Psoas muscle (tissue), 8 donors: ENCODE results near the gene EFHD2. TPM values are rescaled to one million over a fixed set of nuclear protein-coding genes. Genes with fewer than 3 reads are reported as not detected.
"Not testable (repeated sequence)": the region's sequence is repeated elsewhere in the genome, so short reads cannot be mapped to it uniquely, and the experiment has no call there.

ENCODE experiments used
- ATAC-seq, 4 donors: fragments of 200-7000 bp; cut with Tn5 transposase; one replicate each; pipeline ENCODE4 v1.9.1; 2020; ENCODE audit warnings: moderate library complexity in 3 of 4, mild to moderate bottlenecking in 2 of 4
- DNase-seq, 2 donors: peaks; one replicate each; pipeline ENCODE4 v3.0.0-alpha.2; 2020
- H3K27ac ChIP-seq: fragments of 200-600 bp; one replicate; pipeline ENCODE4 v1.8.0; 2022
- H3K27me3 ChIP-seq, 3 donors: fragments of 200-600 bp in 1 of 3; one replicate each; pipeline versions ENCODE4 v1.6.1 to v1.8.0; 2013 to 2022; ENCODE audit warnings: low read length in 2 of 3, mild to moderate bottlenecking in 2 of 3, moderate library complexity in 1 of 3; ENCODE audit not compliant: insufficient read depth in 3 of 3
- H3K36me3 ChIP-seq, 2 donors: fragments of 200-600 bp in 1 of 2; one replicate each; pipeline versions ENCODE4 v1.6.1 to v1.8.0; 2013 to 2022; ENCODE audit warnings: low read depth in 1 of 2, mild to moderate bottlenecking in 1 of 2, moderate library complexity in 1 of 2; ENCODE audit not compliant: insufficient read depth in 1 of 2
- H3K4me1 ChIP-seq: fragments of 200-600 bp; one replicate; pipeline ENCODE4 v1.8.0; 2022
- H3K4me3 ChIP-seq: fragments of 200-600 bp; one replicate; pipeline ENCODE4 v1.8.0; 2022; ENCODE audit warnings: mild to moderate bottlenecking
- H3K9me3 ChIP-seq: fragments of 200-600 bp; one replicate; pipeline ENCODE4 v1.8.0; 2022
- WGBS, 3 donors: extraction: QIAGEN DNeasy Blood & Tissue Kit; methylation state at CpG; one replicate each; pipeline versions ENCODE4 v1.1.6 to v1.1.7; 2013; 5-methylcytosine and 5-hydroxymethylcytosine counted together
- intact Hi-C, 2 donors: fragments of 100-400 bp; cut with DNase I; formaldehyde crosslinking; loops; one replicate each; pipeline versions ENCODE4 v1.11.0 to v1.14.2; 2022
- polyA plus RNA-seq, 3 donors: library from polyadenylated mRNA; stranded (reverse); fragments of 200-250 nt; gene quantifications; one replicate each; pipeline ENCODE4 v1.2.3, GENCODE V29; 2013
- total RNA-seq, 4 donors: library from RNA; stranded (reverse); fragmentation: NEBNext Ultra II Directional in 2 of 4; extraction: Animal tissue kit (Norgen Biotek cat#: 25700) in 2 of 4; gene quantifications; one replicate each; pipeline versions ENCODE4 v1.2.1 to v1.2.4, GENCODE V29; 2021 to 2023
- TF ChIP-seq, protein P1 (sequence below): fragments of 200-600 bp; IDR thresholded peaks from one replicate; pipeline ENCODE4 v1.8.0; 2022; ENCODE audit warnings: antibody characterized with exemption
- donor health status: healthy with polysubstance abuse.
- donor health status: DM: no; HTN: no; CAD: no; lungs with moderate emphysema.
- donor health status: Bipolar disorder and iron deficiency.
- donor health status: healthy.
- donor health status: DM: yes; HTN: yes; CAD: no.
- donor health status: DM: no; HTN: no; CAD: no.
- donor health status: DM: no; HTN: no; CAD: no.
- donor health status: DM: yes; HTN: yes; CAD: no.

Gene EFHD2
- total and polyA plus RNA-seq, 7 donors = 2.3 to 6.9 (median 5.4) TPM

DNA sequence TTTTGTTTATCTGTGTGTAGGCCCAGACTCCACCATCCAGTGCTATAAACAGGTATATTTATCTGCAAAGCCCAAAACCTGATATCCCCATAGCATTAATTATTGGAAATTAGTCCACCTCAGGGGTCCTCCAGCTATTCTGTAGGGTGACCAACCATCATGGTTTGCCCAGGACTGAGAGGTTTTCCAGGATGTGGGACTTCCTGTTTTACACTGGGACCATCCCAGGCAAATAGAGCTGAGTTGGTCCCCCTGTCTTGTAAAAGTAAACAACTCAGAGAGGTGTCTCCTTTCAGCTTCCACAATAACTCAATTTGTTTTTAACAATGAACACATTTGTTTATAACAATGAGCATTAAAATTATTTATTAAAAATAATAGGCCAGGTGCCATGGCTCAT, 58.5 kb downstream of the EFHD2 start:
- TF ChIP-seq, protein P1, sequence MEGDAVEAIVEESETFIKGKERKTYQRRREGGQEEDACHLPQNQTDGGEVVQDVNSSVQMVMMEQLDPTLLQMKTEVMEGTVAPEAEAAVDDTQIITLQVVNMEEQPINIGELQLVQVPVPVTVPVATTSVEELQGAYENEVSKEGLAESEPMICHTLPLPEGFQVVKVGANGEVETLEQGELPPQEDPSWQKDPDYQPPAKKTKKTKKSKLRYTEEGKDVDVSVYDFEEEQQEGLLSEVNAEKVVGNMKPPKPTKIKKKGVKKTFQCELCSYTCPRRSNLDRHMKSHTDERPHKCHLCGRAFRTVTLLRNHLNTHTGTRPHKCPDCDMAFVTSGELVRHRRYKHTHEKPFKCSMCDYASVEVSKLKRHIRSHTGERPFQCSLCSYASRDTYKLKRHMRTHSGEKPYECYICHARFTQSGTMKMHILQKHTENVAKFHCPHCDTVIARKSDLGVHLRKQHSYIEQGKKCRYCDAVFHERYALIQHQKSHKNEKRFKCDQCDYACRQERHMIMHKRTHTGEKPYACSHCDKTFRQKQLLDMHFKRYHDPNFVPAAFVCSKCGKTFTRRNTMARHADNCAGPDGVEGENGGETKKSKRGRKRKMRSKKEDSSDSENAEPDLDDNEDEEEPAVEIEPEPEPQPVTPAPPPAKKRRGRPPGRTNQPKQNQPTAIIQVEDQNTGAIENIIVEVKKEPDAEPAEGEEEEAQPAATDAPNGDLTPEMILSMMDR = no peak
- H3K9me3 ChIP-seq = no peaks in the 10 kb centered on the region
- H3K27me3 ChIP-seq = peaks cover 0 to 1% (median 0%) of the 10 kb centered on the region in 3 donors
- no peak overlapping the region for H3K4me3 ChIP-seq
- H3K4me1 ChIP-seq = no peaks in the 10 kb centered on the region
- intact Hi-C loops = no loop called here
- no peak overlapping the region for H3K27ac ChIP-seq
- DNase-seq = no peak
- H3K36me3 ChIP-seq = no peaks in the 10 kb centered on the region
- ATAC-seq = no peak

DNA sequence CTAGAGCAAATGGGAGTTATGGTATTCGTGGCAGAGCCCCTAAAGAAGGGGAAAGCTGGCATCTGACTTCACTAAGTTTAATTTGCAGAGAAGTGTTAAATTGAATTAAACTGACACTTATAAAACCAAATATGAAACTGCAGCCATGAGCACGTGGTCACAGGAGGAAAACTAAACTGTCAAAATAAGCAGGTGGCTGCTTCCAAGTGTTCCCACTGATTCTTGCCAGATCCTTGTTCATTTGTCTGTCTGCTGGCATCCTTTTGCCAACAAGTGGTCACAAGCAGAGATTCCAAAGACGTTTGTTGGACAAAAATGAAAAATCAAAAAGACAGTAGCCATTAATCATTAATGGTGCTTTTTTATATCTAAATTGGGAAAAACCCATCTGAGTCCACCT, 59.7 kb downstream of the EFHD2 start:
- Histone ChIP-seq H3K27me3 (peaks cover 0 to 1% (median 0%) of the 10 kb centered on the region in 3 donors), H3K9me3 (no peaks in the 10 kb centered on the region), H3K36me3 (no peaks in the 10 kb centered on the region), H3K4me3 (no peak overlapping the region), H3K4me1 (no peaks in the 10 kb centered on the region), H3K27ac (no peak overlapping the region)
- TF ChIP-seq, protein P1 = no peak
- intact Hi-C loops = no loop called here
- ATAC-seq = no peak
- no peak for DNase-seq
- 19 to 32% (median 26%) methylated on average over 3 of the region's 3 CpGs for WGBS, 3 donors

DNA sequence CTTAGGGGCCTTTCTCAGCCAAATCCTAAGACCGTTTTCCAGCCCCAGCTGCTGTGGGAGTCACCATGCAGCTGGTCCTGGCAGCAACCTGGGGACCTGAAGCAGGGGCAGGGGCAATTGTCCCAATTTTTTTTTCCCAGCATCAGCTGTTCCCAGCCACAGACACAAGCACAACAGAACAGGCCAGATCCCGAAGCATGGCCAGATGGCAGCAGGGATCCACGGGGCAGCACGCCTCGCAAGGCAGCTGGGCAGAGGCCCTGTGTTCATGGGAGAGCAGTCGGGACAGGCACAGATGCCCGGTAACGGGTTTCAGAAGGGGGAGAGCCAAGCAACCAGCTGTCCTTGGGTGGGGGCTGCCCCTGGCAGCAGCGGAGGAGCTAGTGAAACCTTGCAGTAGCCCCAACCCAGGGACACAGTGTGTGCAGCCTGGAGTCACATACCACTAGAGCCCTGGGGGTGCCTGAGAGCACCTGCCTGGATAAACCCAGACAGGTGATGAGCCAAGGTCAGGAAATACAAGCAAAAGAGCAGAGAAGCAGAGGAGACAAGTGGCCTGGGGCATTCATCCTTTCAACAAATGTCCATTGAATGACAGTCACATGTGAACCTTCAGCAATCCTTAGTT, 60.2 kb downstream of the EFHD2 start:
- intact Hi-C loops, H3K4me1 ChIP-seq, H3K27ac ChIP-seq, H3K27me3 ChIP-seq, H3K9me3 ChIP-seq, H3K4me3 ChIP-seq, DNase-seq, H3K36me3 ChIP-seq: not testable (repeated sequence)
- WGBS, 3 donors = 33 to 44% (median 44%) methylated on average over 9 of the region's 9 CpGs
- ATAC-seq = peak; percentile 28 to 72 (median 36)

DNA sequence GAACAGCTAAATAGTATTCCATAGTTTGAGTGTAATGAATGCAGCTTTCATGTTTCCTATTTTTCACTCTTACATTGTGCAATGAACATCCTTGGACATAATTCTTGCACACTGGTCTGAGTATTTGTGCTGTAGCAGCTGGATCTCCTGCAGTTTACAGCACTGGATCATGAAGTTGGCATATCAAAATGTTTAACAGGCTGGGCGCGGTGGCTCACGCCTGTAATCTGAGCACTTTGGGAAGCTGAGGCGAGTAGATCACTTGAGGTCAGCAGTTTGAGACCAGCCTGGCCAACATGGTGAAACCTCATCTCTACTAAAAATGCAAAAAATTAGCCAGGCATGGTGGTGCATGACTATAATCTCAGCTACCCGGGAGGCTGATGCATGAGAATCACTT, 61.4 kb downstream of the EFHD2 start:
- ATAC-seq, H3K36me3 ChIP-seq, H3K27me3 ChIP-seq, H3K4me1 ChIP-seq, H3K4me3 ChIP-seq, DNase-seq, intact Hi-C loops, H3K9me3 ChIP-seq, H3K27ac ChIP-seq: not testable (repeated sequence)
- 31 to 55% (median 35%) methylated on average over 5 of the region's 5 CpGs for WGBS, 3 donors

DNA sequence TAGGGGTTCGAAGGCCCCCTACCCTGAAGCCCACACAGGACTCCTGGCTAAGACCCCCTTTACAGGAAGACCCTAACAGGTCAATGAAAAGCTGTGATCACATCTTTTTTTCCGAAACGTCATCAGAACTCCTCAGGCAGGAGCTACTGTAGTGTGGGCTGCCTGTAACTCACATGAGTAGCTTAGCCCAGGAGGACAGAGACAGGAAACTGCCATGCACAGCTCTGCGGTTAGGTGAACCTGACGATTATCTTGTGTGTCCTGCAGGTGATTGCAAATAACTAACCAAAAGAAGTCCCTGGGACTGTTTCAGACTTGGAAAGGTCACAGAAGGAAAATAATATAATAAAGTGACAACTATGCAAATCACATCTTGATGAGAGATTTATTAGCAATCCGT, 62.0 kb downstream of the EFHD2 start:
- H3K36me3 ChIP-seq, H3K27ac ChIP-seq, H3K9me3 ChIP-seq, H3K27me3 ChIP-seq, ATAC-seq, H3K4me1 ChIP-seq, intact Hi-C loops, DNase-seq, H3K4me3 ChIP-seq: not testable (repeated sequence)
- 76 to 83% (median 80%) methylated on average over 6 of the region's 6 CpGs for WGBS, 3 donors

DNA sequence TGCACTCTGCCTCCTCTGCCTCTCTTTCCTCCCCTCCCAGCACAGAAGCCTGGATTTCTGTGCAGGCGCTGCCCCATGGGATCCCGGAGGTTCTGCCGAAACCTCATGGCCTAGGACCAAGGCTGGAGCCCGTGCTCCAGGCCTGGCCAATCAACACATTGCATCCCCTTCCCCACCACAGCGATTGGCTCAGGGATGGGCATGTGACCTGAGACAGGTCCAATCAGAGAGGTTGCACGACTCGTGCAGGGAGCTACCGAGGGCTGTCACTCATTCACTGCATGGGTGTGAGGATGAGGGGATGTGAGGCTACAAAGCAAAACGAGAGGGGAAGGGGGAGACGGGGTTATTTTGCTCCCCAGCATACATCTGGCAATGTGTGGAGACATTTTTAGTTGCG, 62.9 kb downstream of the EFHD2 start:
- H3K4me3 ChIP-seq = no peak overlapping the region
- TF ChIP-seq, protein P1 = no peak
- no peaks in the 10 kb centered on the region for H3K36me3 ChIP-seq
- no peak for ATAC-seq
- no peak for DNase-seq
- no peaks in the 10 kb centered on the region for H3K9me3 ChIP-seq
- intact Hi-C loops = no loop called here
- H3K27ac ChIP-seq = no peak overlapping the region
- 85 to 90% (median 89%) methylated on average over 11 of the region's 11 CpGs for WGBS, 3 donors
- H3K27me3 ChIP-seq = no peaks in the 10 kb centered on the region
- no peaks in the 10 kb centered on the region for H3K4me1 ChIP-seq
